Astrocyte of the cerebellum (primary cell): ENCODE results near the gene UBA1.
A peak's percentile ranks its signal among the peaks of the same experiment; 100 is the strongest.

ENCODE experiments used
- DNase-seq: peaks from one replicate; pipeline ENCODE4 v3.0.0-alpha.2; 2011; ENCODE audit warnings: low read depth
- H3K4me3 ChIP-seq: 2 replicates; pipeline ENCODE4 v1.5.1; 2011; ENCODE audit warnings: mild to moderate bottlenecking, low read depth, low read length, moderate library complexity
- in situ Hi-C: cut with HindIII; loops from 2 replicates; pipeline ENCODE4 v1.10.0; 2017; ENCODE audit warnings: low sequenced_read_pairs
- TF ChIP-seq, protein P1 (sequence below): IDR thresholded peaks from 2 replicates; pipeline ENCODE4 v1.5.1; 2012; ENCODE audit warnings: low read length, low read depth, moderate library complexity, mild to moderate bottlenecking; ENCODE audit errors: missing control alignments

The UBA1 gene

GRCh38 chrX:47169726-47170515 is 23.7 kb upstream of the UBA1 start:
- TF ChIP-seq, protein P1, sequence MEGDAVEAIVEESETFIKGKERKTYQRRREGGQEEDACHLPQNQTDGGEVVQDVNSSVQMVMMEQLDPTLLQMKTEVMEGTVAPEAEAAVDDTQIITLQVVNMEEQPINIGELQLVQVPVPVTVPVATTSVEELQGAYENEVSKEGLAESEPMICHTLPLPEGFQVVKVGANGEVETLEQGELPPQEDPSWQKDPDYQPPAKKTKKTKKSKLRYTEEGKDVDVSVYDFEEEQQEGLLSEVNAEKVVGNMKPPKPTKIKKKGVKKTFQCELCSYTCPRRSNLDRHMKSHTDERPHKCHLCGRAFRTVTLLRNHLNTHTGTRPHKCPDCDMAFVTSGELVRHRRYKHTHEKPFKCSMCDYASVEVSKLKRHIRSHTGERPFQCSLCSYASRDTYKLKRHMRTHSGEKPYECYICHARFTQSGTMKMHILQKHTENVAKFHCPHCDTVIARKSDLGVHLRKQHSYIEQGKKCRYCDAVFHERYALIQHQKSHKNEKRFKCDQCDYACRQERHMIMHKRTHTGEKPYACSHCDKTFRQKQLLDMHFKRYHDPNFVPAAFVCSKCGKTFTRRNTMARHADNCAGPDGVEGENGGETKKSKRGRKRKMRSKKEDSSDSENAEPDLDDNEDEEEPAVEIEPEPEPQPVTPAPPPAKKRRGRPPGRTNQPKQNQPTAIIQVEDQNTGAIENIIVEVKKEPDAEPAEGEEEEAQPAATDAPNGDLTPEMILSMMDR, result no peak

DNA sequence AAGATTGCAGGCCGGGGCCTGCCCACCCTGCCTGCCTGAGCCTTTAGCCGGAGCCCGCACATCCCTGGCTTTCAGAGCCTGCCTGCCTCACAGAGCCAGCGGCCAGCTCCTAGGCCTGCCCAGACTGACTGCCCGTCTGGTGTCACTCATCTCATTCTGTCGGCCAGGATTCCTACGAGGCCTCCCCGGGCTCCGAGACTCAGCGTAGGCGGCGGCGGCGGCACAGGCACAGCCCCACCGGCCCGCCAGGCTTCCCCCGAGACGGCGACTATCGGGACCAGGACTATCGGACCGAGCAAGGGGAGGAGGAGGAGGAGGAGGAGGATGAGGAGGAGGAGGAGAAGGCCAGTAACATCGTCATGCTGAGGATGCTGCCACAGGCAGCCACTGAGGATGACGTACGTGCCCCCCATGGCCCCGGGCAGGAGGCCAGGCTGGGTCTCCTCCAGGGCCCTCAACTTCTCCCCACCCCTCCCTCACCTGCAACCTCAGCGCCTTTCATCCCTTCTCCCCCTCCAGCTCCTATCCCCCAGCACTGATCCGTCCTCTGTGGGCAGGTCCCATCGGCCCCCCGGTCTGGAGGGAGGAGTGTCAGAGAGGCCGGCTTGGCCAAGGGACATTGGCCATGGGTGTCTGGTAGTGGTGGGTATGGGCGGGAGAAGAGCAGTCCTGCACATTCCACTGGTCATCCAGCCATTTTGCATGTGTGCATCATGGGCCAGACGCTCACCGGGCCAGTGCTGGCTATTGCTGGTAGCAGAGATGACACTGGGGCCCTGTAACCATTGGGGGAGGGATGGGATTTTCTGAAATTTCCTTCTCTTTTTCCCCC is 22.6 kb upstream of the UBA1 start:
- no peak for DNase-seq
- no peak overlapping the region for H3K4me3 ChIP-seq
- in situ Hi-C loops, result no loop called here
- TF ChIP-seq, protein P1, result no peak

More at GRCh38 chrX:47169726-47170515, 23.7 kb upstream of the UBA1 start:
- in situ Hi-C loops, result no loop called here
- DNase-seq, result peak; percentile 42
- no peak overlapping the region for H3K4me3 ChIP-seq

DNA sequence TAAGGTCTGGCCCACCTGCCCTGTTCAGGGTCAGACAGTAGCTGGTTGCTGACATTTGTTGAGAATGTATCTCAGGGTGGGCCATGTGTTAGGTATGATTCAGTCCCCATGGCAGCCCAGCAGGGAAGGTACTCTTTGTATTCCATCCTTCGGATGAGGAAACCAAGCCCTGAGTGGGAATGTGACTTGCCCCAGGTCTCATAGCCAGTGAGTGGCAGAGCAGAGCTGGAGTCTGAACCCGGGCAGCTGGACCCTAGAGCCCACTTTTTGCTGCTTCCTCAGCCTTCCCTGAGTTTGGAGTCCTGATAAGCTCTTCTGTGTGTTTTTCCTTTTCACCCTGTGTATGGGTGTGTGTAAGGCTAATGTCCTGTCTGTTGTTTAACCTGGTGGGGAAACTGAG is 21.6 kb upstream of the UBA1 start:
- TF ChIP-seq, protein P1, result no peak
- DNase-seq, result no peak
- in situ Hi-C loops, result no loop called here
- no peak overlapping the region for H3K4me3 ChIP-seq

DNA sequence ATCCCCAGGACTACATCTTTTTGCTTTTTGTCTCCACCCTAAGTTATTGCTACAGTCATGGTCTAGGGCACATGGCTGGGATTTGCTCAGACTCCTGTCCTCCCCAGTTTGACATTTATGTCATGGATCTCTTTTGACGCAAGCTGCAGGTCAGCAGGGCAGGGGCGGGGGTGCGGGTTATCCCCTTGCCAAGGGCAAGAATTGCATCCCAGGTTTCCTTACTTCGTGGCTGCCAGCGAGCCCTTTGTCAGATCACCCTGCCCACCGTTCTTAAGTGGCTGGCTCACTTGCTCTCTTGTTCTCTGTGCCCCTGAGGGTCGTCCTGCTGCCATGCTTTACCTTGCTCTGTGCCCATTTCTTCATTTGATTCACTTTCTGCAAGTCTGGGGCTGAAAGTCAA is 21.1 kb upstream of the UBA1 start:
- H3K4me3 ChIP-seq, result no peak overlapping the region
- TF ChIP-seq, protein P1, result no peak
- DNase-seq, result no peak
- in situ Hi-C loops, result no loop called here

DNA sequence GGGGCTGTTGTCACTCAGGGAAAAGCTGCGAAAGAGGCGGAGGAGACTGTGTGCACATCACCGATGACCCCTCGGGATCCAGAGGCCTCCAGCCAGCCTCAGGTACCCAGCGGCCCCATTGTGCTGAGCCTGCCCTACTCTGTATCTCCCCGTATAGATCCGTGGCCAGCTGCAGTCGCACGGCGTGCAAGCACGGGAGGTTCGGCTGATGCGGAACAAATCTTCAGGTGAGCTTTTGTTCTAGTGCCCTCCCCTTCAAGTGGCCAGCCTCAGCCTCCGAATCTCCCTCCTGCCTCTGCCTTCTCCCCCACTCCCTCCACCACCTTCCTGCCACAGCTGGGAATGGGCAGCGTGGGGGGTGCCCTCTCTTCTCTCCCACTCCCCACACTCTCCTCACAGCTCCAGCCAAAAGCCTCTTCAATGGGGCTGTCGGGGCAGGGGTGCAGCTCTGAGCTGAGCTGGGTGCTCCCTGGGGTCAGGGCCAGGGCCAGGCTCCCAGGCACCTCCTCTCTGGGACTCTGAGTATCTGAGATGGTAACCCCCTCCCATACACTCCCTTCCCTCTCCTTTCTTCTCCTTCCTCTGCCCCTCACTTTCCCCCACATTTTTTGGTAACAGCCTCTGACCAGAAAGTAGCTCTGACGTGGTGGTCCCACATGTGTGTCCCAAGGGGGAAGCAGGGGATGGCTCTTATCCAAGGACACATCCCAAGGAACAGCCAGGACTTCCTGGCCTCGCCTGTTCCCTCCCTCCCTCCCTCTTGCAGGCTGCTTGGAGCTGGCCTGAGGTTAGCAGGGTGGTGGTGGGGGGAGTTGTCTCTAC is 20.4 kb upstream of the UBA1 start:
- DNase-seq, result no peak
- H3K4me3 ChIP-seq, result no peak overlapping the region
- in situ Hi-C loops, result no loop called here
- TF ChIP-seq, protein P1, result no peak

DNA sequence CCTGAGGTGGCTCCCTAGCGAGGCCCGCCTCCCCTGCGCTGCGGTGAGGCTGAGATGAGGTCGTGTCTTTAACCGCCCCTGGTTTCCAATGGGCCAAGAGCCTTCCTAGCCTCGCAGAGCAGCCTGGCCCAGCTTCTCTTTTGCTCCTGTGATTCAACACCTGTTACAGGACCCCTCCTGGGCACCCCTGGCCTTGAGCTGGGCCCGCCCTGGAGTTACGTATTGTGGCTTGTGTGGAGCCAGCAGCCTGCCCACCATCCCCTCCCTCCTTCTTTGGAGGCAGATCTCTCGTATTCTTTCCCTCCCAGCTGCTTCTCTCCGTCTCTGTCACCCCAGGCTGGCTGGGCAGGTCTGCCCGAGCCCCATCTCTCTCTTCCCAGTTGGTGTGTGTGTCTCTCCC is 19.3 kb upstream of the UBA1 start:
- in situ Hi-C loops, result no loop called here
- DNase-seq, result no peak
- TF ChIP-seq, protein P1, result no peak
- H3K4me3 ChIP-seq, result no peak overlapping the region
